ENCODE results near the gene GLRA1. TPM values are rescaled to one million over a fixed set of nuclear protein-coding genes. Genes with fewer than 3 reads are reported as not detected.

GLRA1 gene
- total RNA-seq, 1 donor from 2014 or later: not detected

GRCh38 chr5:151892393-151892792, 32.3 kb downstream of the GLRA1 start:
- DNase-seq (ENCODE audit: low read depth): no peak
- H3K36me3 ChIP-seq (ENCODE audit: control insufficient read depth, insufficient read depth, low read length): no peaks in the 10 kb centered on the region
- no peak for TF ChIP-seq CTCF (IDR thresholded peaks at IDR 0.05; ENCODE audit: insufficient read depth, low read length, poor library complexity, severe bottlenecking)
- H3K4me3 ChIP-seq (ENCODE audit: low read depth, low read length): no peak overlapping the region
- no peaks in the 10 kb centered on the region for H3K27me3 ChIP-seq (ENCODE audit: control insufficient read depth, insufficient read depth, low read length)

DNA sequence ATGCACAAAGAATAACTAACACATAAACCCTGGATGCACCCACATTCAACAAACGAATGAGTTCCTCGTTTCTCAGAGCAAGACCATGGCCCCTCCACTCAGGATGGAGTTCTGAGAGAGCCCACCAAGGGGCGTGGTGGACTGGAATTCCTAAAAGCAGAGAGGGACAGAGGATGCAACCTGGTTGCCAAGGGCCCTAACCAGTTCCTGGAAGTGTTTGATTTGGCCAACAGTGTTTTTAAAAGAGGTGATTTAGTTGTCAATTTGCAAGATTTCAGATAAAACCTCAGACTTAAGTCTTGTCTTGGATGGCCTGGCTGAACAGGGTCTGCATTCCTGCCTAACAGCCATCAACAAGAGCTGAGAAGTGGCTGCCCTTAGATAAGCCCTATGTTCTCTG, 34.4 kb downstream of the GLRA1 start:
- H3K4me3 ChIP-seq (ENCODE audit: low read depth, low read length): no peak overlapping the region
- no peak for TF ChIP-seq CTCF (IDR thresholded peaks at IDR 0.05; ENCODE audit: insufficient read depth, low read length, poor library complexity, severe bottlenecking)
- no peak for DNase-seq (ENCODE audit: low read depth)
- no peaks in the 10 kb centered on the region for H3K27me3 ChIP-seq (ENCODE audit: control insufficient read depth, insufficient read depth, low read length)
- H3K36me3 ChIP-seq (ENCODE audit: control insufficient read depth, insufficient read depth, low read length): no peaks in the 10 kb centered on the region

- no peak for DNase-seq (ENCODE audit: low read depth)
- H3K27me3 ChIP-seq (ENCODE audit: control insufficient read depth, insufficient read depth, low read length): no peaks in the 10 kb centered on the region
- TF ChIP-seq CTCF (IDR thresholded peaks at IDR 0.05; ENCODE audit: insufficient read depth, low read length, poor library complexity, severe bottlenecking): no peak
- no peaks in the 10 kb centered on the region for H3K36me3 ChIP-seq (ENCODE audit: control insufficient read depth, insufficient read depth, low read length)
- no peak overlapping the region for H3K4me3 ChIP-seq (ENCODE audit: low read depth, low read length)
Observed at GRCh38 chr5:151889614-151890013, 35.0 kb downstream of the GLRA1 start.

- Histone ChIP-seq H3K4me3 (ENCODE audit: low read depth, low read length) (no peak overlapping the region), H3K27me3 (ENCODE audit: control insufficient read depth, insufficient read depth, low read length) (no peaks in the 10 kb centered on the region), H3K36me3 (ENCODE audit: control insufficient read depth, insufficient read depth, low read length) (no peaks in the 10 kb centered on the region)
- no peak for DNase-seq (ENCODE audit: low read depth)
- no peak for TF ChIP-seq CTCF (IDR thresholded peaks at IDR 0.05; ENCODE audit: insufficient read depth, low read length, poor library complexity, severe bottlenecking)
Observed at GRCh38 chr5:151886546-151887275, 37.9 kb downstream of the GLRA1 start.

DNA sequence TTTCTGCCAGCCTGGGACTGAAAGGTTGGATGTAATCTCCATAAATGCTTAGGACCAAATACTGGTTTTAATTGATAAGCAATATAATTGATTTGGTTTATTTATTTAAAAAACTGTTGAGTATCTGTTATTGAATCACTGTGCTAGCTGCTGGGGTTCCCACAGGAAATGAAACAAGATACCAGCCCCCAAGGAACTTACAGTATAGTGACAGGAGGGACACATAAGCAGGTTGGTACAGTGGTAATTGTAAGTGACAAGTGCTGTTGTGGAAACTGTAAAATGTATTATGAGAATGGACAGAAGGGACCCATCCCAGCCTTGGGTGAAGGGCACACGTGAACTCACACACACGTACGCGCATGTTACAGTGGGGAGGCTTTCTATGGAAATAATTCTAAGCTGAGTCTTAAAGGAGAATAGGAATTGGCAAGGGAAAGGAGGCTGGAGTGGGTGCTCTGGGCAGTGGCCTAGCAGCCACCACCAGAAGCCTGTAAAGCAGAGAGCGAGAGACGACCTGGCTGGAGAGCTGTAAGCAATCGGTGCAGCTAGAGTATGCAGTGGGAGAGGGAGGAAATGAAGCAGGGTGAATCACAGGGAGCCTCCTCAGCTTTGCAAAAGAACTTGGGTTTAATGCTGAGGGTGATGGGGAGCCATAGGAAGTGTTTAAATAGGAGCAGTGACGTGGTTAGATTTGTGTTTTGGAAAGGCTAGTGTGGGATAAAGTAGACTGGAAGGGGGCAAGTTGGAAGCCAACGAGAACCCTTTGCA, 39.3 kb downstream of the GLRA1 start:
- Histone ChIP-seq H3K27me3 (ENCODE audit: control insufficient read depth, insufficient read depth, low read length) (no peaks in the 10 kb centered on the region), H3K4me3 (ENCODE audit: low read depth, low read length) (no peak overlapping the region), H3K36me3 (ENCODE audit: control insufficient read depth, insufficient read depth, low read length) (no peaks in the 10 kb centered on the region)
- no peak for TF ChIP-seq CTCF (IDR thresholded peaks at IDR 0.05; ENCODE audit: insufficient read depth, low read length, poor library complexity, severe bottlenecking)
- DNase-seq (ENCODE audit: low read depth): no peak
